Activated CD4-positive, CD25-positive, alpha-beta regulatory T cell (primary cell): ENCODE results near the gene RAPGEF5.

Experiments
- DNase-seq, 4 experiments: peaks; one replicate each; lab custom pipeline; 2025; lab: John Stamatoyannopoulos, UW

RAPGEF5 gene

DNA sequence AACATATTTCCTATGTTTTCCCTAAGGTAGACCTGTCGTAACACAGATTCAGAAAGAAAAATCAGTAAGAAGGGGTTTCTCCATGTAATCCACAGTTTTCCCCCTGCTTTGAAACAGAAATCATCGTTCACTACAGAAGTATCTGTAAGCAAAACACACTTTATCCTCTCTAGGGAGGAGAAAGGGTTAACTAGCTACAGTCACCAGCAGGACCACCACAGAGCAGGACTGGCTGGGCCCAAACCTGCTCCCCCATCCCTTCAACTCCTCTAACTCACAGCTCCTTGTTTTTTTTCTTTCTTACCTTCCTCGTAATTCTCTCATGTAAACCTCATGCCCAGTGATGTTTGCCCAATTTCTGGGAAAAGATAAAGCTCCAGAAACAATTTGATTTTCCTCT is 167.7 kb downstream of the RAPGEF5 start:
- DNase-seq = no peak

DNA sequence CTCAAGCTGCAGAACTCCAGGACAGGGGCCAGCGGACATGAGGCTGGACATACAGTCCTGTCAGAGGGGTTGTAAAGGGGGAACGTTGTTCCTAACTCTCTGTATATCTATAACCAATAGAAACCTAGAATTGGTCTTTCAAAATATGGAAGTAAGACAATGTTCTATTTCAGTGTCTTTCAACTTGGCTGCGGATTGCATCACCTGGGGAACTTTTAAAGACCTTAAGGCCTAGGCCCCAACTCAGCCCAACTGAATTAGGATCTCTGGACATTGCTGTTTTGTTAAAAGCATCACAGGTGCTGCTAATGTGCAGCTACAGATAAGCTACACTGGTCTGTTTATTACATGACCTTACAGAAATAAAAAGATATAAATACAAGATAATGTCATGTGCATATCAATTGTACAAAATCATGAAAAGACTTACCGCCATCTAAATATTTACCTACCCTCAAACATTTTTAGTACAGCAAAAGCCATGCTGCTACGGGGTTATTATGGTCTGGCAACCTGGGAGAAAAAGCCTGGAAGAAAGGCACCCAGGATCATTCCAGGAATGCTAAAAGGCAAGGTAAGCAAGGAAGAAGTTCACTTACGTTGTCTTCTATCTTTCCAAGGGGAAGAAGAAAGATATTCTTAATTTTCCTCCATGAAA is 169.1 kb downstream of the RAPGEF5 start:
- no peak for DNase-seq

DNA sequence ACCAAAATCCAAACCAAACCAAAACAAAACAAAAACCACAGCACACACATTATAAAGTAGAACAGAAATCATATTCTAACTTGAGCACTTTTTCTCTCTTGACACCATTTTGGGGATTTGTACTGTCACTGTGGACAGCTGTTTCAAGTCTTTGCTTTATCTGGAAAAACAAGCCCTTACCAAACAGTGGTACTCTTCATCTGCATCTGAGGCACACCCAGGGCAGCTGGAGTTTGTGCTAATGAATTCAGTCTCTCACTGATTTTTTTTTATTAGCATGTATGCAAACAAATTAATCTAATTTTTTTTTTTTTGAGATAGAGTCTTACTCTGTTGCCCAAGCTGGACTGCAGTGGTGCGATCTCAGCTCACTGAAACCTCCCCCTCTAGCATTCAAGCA is 171.4 kb downstream of the RAPGEF5 start:
- DNase-seq = no peak

DNA sequence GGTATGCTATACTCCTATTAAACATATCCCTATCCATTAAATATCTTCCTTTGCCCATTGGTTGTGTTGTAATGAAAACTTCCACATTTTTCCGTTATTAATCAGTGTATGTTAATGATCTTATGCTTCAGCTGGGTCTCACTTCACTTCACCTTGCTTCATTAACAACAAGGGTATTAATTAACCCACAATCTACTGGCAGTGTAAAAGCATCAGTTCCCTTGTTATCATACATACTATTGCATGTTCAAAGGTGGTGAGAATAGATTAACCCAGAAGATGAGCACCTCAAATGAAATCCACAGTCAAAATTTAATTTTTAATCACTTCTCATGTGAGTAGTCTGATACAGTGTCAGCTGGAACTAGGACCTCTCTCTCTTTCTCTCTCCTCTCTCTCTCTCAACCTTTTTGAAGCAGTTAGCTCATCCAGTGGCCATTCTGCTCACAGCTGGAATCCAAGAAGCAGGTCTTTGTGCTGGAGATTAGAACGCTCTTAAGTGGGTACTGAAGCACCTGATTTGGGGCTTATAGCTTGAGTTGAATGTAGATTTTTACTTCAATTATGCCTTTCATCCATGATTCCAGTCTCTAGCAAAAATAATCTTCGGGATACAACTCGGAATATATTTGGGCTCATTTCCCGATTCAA is 172.3 kb downstream of the RAPGEF5 start:
- no peak for DNase-seq

DNA sequence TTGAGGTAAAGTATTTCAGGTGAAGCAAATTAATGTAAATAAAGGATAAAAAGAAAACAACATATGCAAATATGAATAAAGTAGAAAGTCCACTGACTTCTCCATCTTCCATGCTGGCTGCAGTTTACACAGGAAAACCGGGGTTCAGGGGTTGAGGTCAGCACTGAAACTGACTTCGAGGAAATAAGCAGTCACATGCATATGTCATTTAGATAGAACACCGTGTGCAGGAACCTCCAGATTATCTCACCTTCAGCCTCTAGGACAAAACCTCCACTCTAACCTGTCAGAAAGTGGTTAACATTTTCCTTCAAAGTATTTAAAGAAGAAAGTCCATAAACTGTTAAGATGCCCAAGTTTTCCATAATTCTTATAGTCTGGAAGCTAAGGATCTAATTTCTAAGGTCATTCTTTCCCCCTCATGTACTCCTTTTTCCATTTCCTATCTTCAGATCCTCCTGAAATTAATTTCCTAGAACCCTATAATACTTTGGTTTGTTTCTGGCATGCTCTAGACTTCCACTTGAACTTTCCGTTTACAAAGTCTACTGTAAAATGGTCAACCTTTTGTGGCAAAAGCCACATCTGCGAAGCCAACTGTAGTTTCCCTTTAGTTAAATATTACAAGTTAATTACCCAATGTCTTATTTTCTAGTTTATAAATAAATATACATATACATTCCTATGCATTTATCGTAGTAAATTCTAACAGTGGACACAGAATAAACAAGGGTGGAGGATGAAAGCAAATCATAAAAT is 173.3 kb downstream of the RAPGEF5 start:
- DNase-seq = no peak

DNA sequence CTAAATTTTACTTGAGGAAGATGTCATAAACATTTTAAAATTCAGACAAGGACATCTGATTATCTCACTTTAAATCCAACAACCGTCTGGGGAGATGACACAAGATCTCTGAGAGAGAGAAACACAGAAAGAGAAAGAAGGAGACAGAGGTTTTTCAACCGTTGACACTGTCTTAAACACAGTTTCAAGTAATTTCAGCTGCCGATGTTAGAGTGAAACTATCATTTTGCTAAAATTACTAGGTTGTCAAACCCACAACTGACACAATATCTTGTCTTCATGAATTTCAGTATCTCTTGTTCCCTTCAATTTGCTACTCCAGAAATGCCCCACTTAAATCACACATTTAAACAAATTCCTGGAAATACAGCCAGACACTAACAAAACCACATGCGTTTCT is 174.8 kb downstream of the RAPGEF5 start:
- no peak for DNase-seq

DNA sequence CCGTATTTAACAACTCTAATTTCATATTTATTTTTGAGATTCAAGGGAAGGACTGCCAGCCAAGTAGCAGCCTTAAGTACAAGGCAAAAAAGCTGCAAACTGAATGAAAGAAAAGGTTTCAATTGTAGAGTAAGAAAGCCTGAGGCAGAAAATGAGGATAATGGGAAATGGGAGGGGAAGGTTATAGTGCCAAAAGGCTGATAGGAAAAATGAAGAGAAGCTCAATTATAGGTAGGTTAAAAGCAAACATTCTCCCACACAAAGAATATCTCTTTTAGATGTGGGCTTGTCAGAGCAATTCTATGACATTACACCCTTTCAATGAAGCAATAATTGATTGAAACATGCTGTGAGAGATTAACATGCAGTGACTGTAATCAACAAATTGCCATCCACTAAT is 175.3 kb downstream of the RAPGEF5 start:
- no peak for DNase-seq

DNA sequence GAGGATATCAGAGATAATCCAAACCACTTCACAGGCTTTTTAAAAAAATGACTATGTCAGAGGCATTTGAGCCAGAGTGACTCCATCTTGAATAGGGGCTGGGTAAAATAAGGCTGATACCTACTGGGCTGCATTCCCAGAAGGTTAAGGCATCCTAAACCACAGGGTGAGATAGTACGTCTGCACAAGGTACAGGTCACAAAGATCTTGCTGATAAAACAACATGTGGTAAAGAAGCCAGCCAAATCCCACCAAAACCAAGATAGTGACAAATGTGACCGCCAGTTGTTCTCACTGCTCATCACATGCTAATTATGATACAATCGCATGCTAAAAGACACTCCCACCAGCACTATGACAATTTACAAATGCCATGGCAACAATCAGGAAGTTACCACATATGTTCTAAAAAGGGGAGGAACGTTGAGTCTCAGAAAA is 177.5 kb downstream of the RAPGEF5 start:
- no peak for DNase-seq

DNA sequence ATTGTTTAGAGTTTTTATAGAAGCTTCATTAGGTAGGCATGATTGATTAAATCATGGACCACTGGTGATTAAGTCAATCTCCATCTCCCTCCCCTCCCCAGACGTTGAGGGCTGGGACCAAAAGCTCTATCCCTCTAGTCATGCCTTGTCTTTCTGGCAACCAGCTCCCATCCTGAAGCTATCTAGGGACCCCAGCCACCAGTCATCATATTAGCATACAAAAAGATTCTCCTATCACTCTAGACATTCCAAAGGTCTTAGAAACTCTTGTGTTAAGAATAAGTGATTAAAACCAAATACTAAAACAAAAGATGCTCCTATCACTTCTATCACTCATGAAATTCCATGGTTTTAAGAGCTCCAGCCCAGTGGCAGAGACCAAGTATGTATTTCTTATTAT is 178.2 kb downstream of the RAPGEF5 start:
- no peak for DNase-seq

DNA sequence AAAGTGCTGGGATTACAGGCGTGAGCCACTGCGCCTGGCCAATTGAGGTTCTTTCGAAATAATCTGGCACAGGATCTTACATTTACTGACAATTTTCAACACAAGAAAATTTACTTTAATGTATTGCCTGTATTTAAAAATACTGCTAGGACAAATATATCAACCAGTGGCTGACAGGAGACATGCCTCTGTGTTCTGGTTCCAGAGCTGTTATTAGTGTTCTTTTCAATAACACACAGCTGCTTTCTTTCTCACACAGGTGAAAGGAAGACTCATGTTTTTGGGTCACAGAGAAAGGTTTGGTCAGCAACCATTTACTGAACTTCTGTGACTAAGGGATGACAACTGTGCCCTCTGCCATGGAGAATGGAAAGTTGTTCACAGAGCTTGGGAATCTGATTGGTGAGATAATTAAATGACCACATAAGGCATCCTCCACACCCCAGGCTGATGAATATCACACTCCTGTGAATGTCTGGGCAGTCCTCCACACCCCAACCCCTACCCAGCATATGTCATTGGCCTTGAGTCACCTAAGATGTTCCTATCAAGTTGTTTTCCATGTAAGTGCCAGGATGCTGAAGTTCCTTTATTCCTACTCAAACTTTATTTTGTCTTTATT is 180.1 kb downstream of the RAPGEF5 start:
- no peak for DNase-seq

DNA sequence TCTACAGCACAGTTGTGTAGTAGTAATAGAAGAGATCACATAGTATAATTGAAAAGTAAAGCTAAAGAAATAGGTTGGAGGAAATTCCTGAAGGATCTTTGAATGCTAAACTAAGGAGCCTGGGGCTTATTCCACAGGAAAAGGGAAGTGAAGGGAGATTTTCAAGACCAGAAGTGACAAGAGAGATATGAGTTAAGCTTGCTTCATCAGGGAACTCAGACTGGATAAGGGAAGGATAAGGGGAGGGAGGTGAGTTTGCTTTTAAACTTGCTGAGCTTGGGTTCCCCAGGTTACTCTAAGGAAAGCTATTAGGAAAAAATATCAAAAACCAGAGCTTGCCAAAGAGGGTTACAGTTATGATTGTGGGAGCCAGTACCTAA is 182.4 kb downstream of the RAPGEF5 start:
- no peak for DNase-seq

DNA sequence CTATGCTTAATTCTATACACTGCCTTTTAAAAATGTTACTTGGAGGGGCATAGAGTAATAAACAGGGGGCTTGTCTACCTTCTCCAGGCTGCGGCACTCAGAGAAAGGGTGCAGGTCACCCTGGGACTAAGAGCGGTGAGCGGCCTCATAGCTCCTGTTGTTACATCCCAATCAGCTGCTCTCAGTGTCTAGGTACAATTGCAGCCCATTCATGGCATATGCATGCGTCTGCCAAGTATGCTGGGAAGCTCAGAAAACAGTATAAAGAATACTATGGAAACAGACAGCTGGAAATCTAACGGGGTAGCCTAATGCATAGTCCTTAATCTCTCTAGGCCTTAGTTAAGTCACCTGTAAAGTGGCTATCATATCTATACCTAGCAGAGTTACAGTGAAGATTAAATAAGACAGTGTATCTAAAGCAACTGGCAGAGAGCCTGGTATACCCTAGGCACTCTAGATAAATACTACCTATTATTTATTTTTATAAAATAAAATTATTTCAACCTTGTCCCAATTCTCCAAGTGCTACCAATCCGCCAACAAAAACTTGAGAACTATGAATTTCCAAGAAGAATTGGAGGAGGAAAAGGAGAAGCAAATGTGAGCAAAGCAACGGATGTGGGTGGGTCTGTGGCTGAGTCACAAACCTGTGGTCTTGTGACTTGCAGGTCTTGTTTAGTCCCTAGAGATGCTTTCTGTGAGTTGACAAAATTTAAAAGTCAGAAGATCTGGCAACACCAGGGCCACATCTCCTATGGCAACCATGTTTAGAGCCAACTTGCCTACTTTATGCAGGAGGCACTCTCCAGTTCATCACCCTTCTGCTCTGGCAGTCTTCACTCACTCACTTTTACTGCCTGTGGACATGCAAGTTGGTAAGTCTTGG is 183.0 kb downstream of the RAPGEF5 start:
- DNase-seq = no peak

DNA sequence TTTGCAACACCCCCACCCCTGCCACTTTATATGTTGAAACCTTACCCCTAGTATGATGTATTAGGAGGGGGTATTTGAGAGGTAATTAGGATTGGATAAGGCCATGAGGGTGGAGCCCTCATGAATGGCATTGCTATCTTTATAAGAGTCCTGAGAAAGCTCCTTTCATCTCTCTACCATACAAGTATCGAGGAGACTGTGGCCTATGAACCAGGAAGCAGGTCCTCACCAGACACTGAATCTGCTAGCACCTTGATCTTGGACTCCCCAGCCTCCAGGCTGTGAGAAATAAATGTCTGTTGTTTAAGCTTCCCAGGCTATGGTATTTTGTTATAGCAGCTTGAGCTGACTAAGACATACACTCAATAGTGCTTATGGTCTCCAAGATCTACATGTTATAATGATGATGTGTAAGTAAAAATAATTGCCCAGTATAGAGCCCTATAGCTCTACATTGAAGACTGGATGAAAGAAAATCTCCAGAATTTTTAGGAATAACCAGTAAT is 188.8 kb downstream of the RAPGEF5 start:
- DNase-seq = no peak

DNA sequence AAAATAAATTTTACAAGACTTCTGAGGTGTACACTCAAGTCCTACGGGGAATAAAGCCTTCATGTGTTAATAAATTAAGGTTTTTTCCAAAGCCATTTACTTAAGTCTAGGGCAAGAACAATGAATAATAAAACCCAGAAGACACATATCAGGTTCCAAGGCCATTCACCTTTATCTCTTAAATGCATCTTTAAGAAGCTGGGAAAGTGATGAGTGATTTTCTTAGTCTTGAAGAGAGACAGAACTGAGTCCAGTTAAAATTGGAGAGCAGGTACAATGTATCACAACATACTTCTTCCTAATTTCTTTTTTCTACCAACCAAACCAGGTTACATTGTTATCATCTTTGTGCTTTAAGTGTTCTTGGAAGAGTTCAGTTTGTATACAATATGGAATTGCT is 189.5 kb downstream of the RAPGEF5 start:
- no peak for DNase-seq

DNA sequence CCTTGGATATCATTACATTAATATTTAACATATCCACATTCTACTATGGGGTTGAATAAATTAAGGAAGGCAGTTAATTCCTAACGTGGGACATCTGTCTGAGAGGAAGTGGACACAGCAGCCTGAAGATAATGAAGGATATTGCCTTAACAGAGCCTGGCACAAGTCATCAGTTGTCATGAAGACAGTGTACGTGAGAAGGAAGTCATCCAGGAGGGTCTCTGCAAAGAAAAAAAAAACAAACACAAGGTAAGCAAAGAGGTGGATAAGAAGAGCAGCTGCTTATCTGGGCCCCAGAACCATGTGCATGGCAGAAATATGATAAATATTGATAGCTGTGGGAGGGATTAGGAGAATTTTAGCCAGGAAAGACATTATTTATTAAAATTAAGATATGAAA is 190.0 kb downstream of the RAPGEF5 start:
- no peak for DNase-seq

DNA sequence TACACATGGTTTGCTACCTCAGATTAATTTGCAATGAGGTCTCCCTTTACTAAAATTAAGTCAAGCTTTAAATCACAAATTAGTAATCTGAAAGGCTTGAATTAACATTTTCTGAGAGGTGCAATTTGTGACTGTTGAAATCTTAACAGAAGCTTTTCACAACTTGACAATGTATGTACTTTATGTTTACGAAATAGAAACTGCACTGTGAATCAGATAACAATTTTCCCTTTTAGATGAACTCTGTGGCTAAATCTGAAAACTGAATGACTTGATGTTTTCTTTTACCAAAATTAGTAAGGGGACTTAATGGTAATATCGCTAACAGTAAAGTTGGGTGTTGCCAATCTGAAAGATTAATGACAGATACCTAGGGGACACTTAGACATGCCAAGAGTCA is 197.6 kb downstream of the RAPGEF5 start:
- DNase-seq = no peak

DNA sequence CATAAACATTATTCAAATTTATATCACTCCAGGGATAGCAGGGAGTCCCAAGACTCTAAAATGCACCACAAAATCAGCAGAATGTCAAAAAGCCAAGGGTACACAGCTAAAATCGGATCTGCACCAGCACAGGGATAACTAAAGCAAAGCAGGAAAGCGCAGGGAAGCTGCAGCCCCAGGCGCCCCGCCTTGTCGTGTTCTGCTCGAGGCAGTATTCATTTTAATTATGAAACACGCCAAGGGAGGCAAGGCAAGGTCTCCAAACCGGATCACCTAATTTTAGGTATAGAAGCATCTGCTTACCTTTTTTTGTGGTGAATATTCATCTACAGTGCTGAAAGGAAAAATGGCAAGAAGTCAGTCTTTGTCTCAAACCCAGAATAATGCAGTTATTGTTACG is 199.4 kb downstream of the RAPGEF5 start:
- no peak for DNase-seq

DNA sequence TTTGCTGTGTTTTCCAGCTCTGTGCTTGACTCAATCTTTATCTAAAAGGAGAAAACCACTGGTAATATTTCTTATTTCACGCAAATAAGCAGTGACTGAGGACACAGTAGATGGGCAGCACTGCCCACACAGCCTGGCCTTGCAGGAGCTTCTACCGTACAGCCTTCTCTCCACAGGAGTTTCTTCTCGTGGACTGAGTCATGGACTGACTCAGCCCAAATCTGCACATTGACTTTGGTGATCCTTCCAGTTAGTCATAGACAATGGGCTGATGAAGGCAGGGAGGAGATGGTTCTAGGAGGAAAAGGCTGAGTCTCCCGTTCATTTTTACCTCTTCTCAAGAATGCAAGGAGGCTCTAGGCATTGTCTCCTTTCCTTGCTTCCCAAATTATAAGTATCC is 200.7 kb downstream of the RAPGEF5 start:
- no peak for DNase-seq

DNA sequence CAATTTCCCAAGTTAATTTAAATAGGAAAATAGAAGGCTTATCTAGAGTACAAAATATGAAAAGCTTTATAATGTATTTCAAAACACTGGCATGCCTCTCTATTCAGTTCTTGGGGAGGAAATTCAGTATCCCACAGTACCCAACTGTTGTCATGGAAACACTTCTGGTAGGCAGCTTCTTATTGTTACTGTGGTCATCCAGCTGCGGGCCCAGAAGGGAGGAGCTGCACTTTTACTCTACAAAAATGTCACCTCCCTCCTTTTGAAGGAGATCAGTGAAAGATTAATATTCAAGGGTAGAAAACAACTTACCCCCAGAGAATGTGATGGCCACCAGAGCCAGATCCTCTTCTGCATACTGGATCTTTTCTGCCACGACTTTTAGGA is 202.8 kb downstream of the RAPGEF5 start:
- DNase-seq = no peak

DNA sequence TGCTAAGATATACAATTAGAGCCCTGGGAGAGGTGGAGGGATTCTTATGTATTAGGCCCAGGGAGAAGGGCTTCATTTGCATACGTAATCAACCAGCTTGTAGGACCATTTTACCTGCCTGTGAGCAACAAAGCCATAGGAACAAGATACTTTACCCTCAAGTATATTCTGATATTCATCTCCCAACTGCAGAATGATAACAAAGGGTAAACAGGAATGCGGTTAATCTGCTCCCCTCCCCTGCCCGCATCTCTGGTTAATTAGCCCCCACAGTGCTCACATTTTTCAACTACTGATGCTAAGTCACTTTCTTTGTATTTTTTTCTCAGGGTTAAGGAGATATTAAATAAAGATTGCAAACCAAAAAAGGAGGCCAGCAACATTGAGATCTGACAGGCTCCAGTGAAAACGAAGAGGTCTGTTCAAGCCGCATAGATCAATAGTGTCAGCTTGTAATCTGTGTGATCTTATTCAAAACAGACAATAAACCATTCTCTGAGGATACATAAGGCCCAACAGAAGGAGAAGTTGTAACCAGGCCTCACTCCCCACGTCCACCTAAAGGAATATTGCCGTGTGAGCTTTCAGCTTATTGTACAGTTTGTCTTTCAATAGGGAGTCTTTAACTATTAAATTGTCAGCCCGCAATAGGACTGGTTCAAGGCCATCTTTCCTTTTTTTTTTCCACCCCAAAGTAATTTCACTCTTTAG is 203.4 kb downstream of the RAPGEF5 start:
- DNase-seq = no peak

DNA sequence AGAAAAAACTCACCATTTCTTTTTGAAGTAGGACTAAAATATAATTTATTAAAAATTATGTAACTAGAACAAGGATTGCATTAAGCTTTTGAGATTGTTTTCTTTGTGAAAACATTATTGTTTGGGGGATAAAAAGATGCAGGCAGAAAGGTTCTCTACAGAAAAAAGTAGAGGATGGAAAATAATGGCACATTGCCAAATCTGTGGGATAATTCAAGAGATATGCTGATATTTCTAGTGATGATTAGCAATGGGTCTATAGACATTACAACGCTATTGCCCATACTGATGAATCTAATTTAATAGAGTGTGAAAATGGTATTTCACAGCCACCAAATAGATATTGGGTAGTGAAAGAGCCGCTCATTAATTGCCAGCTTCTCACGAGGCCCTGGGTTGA is 204.3 kb downstream of the RAPGEF5 start:
- no peak for DNase-seq
